Measurements from ENCODE around the gene MAP3K7CL.

- TF ChIP-seq CTCF (IDR thresholded peaks at IDR 0.05): no peak
- TF ChIP-seq POLR2AphosphoS5 (IDR thresholded peaks at IDR 0.05): no peak
- no peak for TF ChIP-seq POLR2A (IDR thresholded peaks at IDR 0.05; ENCODE audit: low read depth)
- TF ChIP-seq EP300 (IDR thresholded peaks at IDR 0.05): no peak
These were observed 33.1 kb downstream of the MAP3K7CL start for GRCh38 chr21:29163341-29164115.
